Measurements from ENCODE around the gene CASP2.

GRCh38 chr7:143292876-143293275 is 4.7 kb downstream of the CASP2 start:
- TF ChIP-seq EZH2 (IDR thresholded peaks at IDR 0.05; ENCODE audit: insufficient read depth, poor library complexity, severe bottlenecking) (no peak), EZH2phosphoT487 (IDR thresholded peaks at IDR 0.05; ENCODE audit: insufficient read depth, low read depth) (no peak)

All from GM23248 (cell line).